ENCODE data around the gene GRN. TPM values are rescaled to one million over a fixed set of nuclear protein-coding genes. Genes with fewer than 3 reads are reported as not detected.
A peak's percentile ranks its signal among the peaks of the same experiment; 100 is the strongest.
"Not testable (repeated sequence)": the region's sequence is repeated elsewhere in the genome, so short reads cannot be mapped to it uniquely, and the experiment has no call there.

GRN gene
- total RNA-seq, 1 donor from 2014 or later, result 601 TPM

- DNase-seq (ENCODE audit: low read depth), result no peak
Measured at GRCh38 chr17:44361292-44362260, 16.5 kb downstream of the GRN start.

GRCh38 chr17:44362459-44362948 is 17.4 kb downstream of the GRN start:
- no peak for DNase-seq (ENCODE audit: low read depth)

GRCh38 chr17:44362949-44363612 is 18.0 kb downstream of the GRN start:
- no peak for DNase-seq (ENCODE audit: low read depth)

- no peak for DNase-seq (ENCODE audit: low read depth)
Measured at GRCh38 chr17:44363613-44364159, 18.6 kb downstream of the GRN start, which contains the start of gene FAM171A2. Gene FAM171A2, minus strand, starts transcription at chr17:44363853. Its CDS starts 139 bp downstream, at chr17:44363714.

- DNase-seq (ENCODE audit: low read depth), result not testable (repeated sequence)
Measured at GRCh38 chr17:44365051-44365450, 19.9 kb downstream of the GRN start.

- DNase-seq (ENCODE audit: low read depth), result peak; percentile 13
Measured at GRCh38 chr17:44367231-44367979, 22.3 kb downstream of the GRN start.

- not testable (repeated sequence) for DNase-seq (ENCODE audit: low read depth)
Measured at GRCh38 chr17:44368391-44369243, 23.5 kb downstream of the GRN start.

GRCh38 chr17:44369414-44370023 is 24.4 kb downstream of the GRN start:
- DNase-seq (ENCODE audit: low read depth), result not testable (repeated sequence)

GRCh38 chr17:44372036-44372435 is 26.9 kb downstream of the GRN start:
- no peak for DNase-seq (ENCODE audit: low read depth)

GRCh38 chr17:44374306-44375195 is 29.4 kb downstream of the GRN start:
- DNase-seq (ENCODE audit: low read depth), result no peak

GRCh38 chr17:44375196-44376017 is 30.3 kb downstream of the GRN start:
- DNase-seq (ENCODE audit: low read depth), result no peak

- no peak for DNase-seq (ENCODE audit: low read depth)
Measured at GRCh38 chr17:44376124-44376523, 31.0 kb downstream of the GRN start.

- DNase-seq (ENCODE audit: low read depth), result no peak
Measured at GRCh38 chr17:44376779-44377178, 31.7 kb downstream of the GRN start.

- DNase-seq (ENCODE audit: low read depth), result no peak
Measured at GRCh38 chr17:44378171-44378705, 33.1 kb downstream of the GRN start.

GRCh38 chr17:44379887-44380286 is 34.8 kb downstream of the GRN start:
- no peak for DNase-seq (ENCODE audit: low read depth)

- no peak for DNase-seq (ENCODE audit: low read depth)
Measured at GRCh38 chr17:44380767-44381166, 35.7 kb downstream of the GRN start.

GRCh38 chr17:44381810-44382305 is 36.8 kb downstream of the GRN start:
- no peak for DNase-seq (ENCODE audit: low read depth)

GRCh38 chr17:44382917-44383316 is 37.8 kb downstream of the GRN start:
- no peak for DNase-seq (ENCODE audit: low read depth)

Data from renal cortical epithelial cell (primary cell).